HEK293 (cell line): Measurements from ENCODE around the gene SMPDL3A.

Experiments
- CTCF ChIA-PET: fragments of 350-600 bp; formaldehyde crosslinking; extraction: SDS; loops from one replicate; lab custom pipeline; 2021; ENCODE audit warnings: antibody characterized with exemption; lab: Yijun Ruan, JAX
- POLR2A ChIA-PET: fragments of 300-600 bp; formaldehyde crosslinking; extraction: SDS; loops from one replicate; lab custom pipeline; 2020; ENCODE audit warnings: antibody characterized with exemption, inconsistent platforms; lab: Yijun Ruan, JAX
- H3K27ac ChIP-seq: fragments of 200-500 bp; sonication (Bioruptor generic); 2 replicates; pipeline ENCODE4 v1.5.1; 2014; ENCODE audit warnings: low read depth, low read length, control low read depth, inconsistent platforms; ENCODE audit errors: extremely low read depth
- H3K36me3 ChIP-seq, 2 experiments: fragments of 200-500 bp in 1 of 2; sonication (Bioruptor generic) in 1 of 2; 1 replicate in 1 of 2; 2 replicates in 1 of 2; pipeline ENCODE4 v1.5.1; 2014 to 2017; ENCODE audit warnings: inconsistent platforms in 2 of 2, low read length in 2 of 2; ENCODE audit not compliant: control insufficient read depth in 2 of 2, insufficient read depth in 1 of 2
- H3K4me1 ChIP-seq: fragments of 200-500 bp; sonication (Bioruptor generic); 2 replicates; pipeline ENCODE4 v1.5.1; 2014; ENCODE audit warnings: mild to moderate bottlenecking, low read length, inconsistent platforms; ENCODE audit not compliant: control insufficient read depth, insufficient read depth
- H3K4me3 ChIP-seq: 2 replicates; pipeline ENCODE4 v1.5.1; 2011; ENCODE audit warnings: low read depth, mild to moderate bottlenecking, control low read depth, low read length, moderate library complexity
- H3K9me3 ChIP-seq: fragments of 200-500 bp; sonication (Bioruptor generic); 2 replicates; pipeline ENCODE4 v1.5.1; 2014; ENCODE audit warnings: low read depth, low read length, inconsistent platforms; ENCODE audit not compliant: control insufficient read depth, insufficient read depth
- BCL11B ChIP-seq: fragments of 450-650 bp; formaldehyde crosslinking; IDR thresholded peaks from 2 replicates; pipeline ENCODE4 v1.5.1; 2016; ENCODE audit warnings: low read depth, missing biosample characterization, missing genetic modification characterization
- EGR2 ChIP-seq: fragments of 450-650 bp; formaldehyde crosslinking; IDR thresholded peaks from 2 replicates; pipeline ENCODE4 v1.5.1; 2016; ENCODE audit warnings: low read depth, missing biosample characterization, missing genetic modification characterization
- GLIS1 ChIP-seq: fragments of 450-650 bp; formaldehyde crosslinking; IDR thresholded peaks from 2 replicates; pipeline ENCODE4 v1.5.1; 2016; ENCODE audit warnings: missing biosample characterization, missing genetic modification characterization
- KLF7 ChIP-seq: fragments of 450-650 bp; formaldehyde crosslinking; IDR thresholded peaks from 2 replicates; pipeline ENCODE4 v1.5.1; 2016; ENCODE audit warnings: missing biosample characterization, missing genetic modification characterization, borderline replicate concordance
- MEIS1 ChIP-seq: sonication (generic); formaldehyde crosslinking; IDR thresholded peaks from 2 replicates; pipeline ENCODE4 v1.8.1; 2022; ENCODE audit warnings: missing genetic modification reagents, mild to moderate bottlenecking, borderline replicate concordance
- YY1 ChIP-seq: fragments of 450-650 bp; formaldehyde crosslinking; IDR thresholded peaks from 2 replicates; pipeline ENCODE4 v1.5.1; 2018; ENCODE audit warnings: missing biosample characterization, missing genetic modification characterization
- ZBTB48 ChIP-seq: fragments of 450-650 bp; formaldehyde crosslinking; IDR thresholded peaks from 2 replicates; pipeline ENCODE4 v1.5.1; 2016; ENCODE audit warnings: missing biosample characterization, missing genetic modification characterization
- ZNF174 ChIP-seq: fragments of 450-650 bp; formaldehyde crosslinking; IDR thresholded peaks from 2 replicates; pipeline ENCODE4 v1.5.0; 2017; ENCODE audit warnings: missing biosample characterization, mild to moderate bottlenecking, missing genetic modification characterization
- ZNF184 ChIP-seq: fragments of 450-650 bp; IDR thresholded peaks from 2 replicates; pipeline ENCODE4 v1.5.1; 2018; ENCODE audit warnings: missing biosample characterization, mild to moderate bottlenecking, missing genetic modification characterization
- ZNF501 ChIP-seq: fragments of 450-650 bp; formaldehyde crosslinking; IDR thresholded peaks from 2 replicates; pipeline ENCODE4 v1.5.1; 2016; ENCODE audit warnings: missing biosample characterization, missing genetic modification characterization
- ZNF571 ChIP-seq: fragments of 450-650 bp; formaldehyde crosslinking; IDR thresholded peaks from 2 replicates; pipeline ENCODE4 v1.5.0; 2017; ENCODE audit warnings: missing biosample characterization, missing genetic modification characterization
- ZNF658 ChIP-seq: fragments of 450-650 bp; formaldehyde crosslinking; IDR thresholded peaks from 2 replicates; pipeline ENCODE4; 2016; ENCODE audit warnings: missing biosample characterization, missing genetic modification characterization
- ZSCAN16 ChIP-seq: fragments of 450-650 bp; formaldehyde crosslinking; IDR thresholded peaks from 2 replicates; pipeline ENCODE4 v1.5.1; 2016; ENCODE audit warnings: missing biosample characterization, missing genetic modification characterization
- TF ChIP-seq, protein P1 (sequence below): fragments of 450-650 bp; formaldehyde crosslinking; IDR thresholded peaks from 2 replicates; pipeline ENCODE4 v1.5.1; 2017; ENCODE audit warnings: missing biosample characterization, missing genetic modification characterization
- TF ChIP-seq, protein P2 (sequence below): fragments of 450-650 bp; formaldehyde crosslinking; IDR thresholded peaks from 2 replicates; pipeline ENCODE4 v1.5.1; 2017; ENCODE audit warnings: missing biosample characterization, mild to moderate bottlenecking, missing genetic modification characterization, moderate library complexity
- TF ChIP-seq, protein P3 (sequence below): fragments of 450-650 bp; IDR thresholded peaks from 2 replicates; pipeline ENCODE4 v1.5.1; 2018; ENCODE audit warnings: missing biosample characterization, mild to moderate bottlenecking, missing genetic modification characterization
- TF ChIP-seq, protein P4 (sequence below): fragments of 450-650 bp; formaldehyde crosslinking; IDR thresholded peaks from 2 replicates; pipeline ENCODE4 v1.5.1; 2016; ENCODE audit warnings: missing biosample characterization, missing genetic modification characterization
- TF ChIP-seq, protein P5 (sequence below): sonication (generic); formaldehyde crosslinking; IDR thresholded peaks from 2 replicates; pipeline ENCODE4 v1.8.1; 2022; ENCODE audit warnings: mild to moderate bottlenecking, moderate library complexity, missing genetic modification reagents

SMPDL3A gene

DNA sequence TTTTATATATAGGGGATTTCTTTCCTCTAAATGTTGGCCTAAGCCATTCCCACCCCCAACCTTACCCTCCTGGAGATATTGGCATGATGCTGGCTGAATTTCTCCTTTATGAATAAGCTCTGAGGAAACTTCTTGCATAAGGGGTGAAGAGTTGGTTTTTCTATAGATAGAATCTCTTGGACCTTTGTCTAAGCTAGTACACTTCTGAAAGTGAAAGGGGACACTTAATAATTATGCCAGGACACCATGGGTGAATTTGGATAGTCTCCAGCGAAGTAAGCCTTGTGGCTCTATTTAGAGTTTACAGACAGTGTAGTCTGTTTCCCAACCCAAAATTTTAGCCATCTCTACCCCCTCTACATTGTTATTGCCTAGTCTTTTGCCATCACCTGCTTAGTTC is 36.6 kb upstream of the SMPDL3A start:
- Histone ChIP-seq H3K9me3 (no peaks in the 10 kb centered on the region), H3K36me3 (no peaks in the 10 kb centered on the region), H3K27ac (no peak overlapping the region), H3K4me1 (no peaks in the 10 kb centered on the region), H3K4me3 (no peak overlapping the region)
- TF ChIP-seq, protein P1, sequence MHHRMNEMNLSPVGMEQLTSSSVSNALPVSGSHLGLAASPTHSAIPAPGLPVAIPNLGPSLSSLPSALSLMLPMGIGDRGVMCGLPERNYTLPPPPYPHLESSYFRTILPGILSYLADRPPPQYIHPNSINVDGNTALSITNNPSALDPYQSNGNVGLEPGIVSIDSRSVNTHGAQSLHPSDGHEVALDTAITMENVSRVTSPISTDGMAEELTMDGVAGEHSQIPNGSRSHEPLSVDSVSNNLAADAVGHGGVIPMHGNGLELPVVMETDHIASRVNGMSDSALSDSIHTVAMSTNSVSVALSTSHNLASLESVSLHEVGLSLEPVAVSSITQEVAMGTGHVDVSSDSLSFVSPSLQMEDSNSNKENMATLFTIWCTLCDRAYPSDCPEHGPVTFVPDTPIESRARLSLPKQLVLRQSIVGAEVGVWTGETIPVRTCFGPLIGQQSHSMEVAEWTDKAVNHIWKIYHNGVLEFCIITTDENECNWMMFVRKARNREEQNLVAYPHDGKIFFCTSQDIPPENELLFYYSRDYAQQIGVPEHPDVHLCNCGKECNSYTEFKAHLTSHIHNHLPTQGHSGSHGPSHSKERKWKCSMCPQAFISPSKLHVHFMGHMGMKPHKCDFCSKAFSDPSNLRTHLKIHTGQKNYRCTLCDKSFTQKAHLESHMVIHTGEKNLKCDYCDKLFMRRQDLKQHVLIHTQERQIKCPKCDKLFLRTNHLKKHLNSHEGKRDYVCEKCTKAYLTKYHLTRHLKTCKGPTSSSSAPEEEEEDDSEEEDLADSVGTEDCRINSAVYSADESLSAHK, result no peak
- TF ChIP-seq ZBTB48 (tag by site-specific recombination) (no peak), MEIS1 (CRISPR knock-in tag) (no peak), ZNF658 (tag by site-specific recombination) (no peak), EGR2 (tag by site-specific recombination) (no peak), ZNF571 (tag by site-specific recombination) (no peak), YY1 (no peak), BCL11B (no peak), KLF7 (tag by site-specific recombination) (no peak), ZNF184 (tag by site-specific recombination) (no peak), ZSCAN16 (tag by site-specific recombination) (no peak), GLIS1 (tag by site-specific recombination) (no peak)
- TF ChIP-seq, protein P2, sequence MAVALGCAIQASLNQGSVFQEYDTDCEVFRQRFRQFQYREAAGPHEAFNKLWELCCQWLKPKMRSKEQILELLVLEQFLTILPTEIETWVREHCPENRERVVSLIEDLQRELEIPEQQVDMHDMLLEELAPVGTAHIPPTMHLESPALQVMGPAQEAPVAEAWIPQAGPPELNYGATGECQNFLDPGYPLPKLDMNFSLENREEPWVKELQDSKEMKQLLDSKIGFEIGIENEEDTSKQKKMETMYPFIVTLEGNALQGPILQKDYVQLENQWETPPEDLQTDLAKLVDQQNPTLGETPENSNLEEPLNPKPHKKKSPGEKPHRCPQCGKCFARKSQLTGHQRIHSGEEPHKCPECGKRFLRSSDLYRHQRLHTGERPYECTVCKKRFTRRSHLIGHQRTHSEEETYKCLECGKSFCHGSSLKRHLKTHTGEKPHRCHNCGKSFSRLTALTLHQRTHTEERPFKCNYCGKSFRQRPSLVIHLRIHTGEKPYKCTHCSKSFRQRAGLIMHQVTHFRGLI (tag by site-specific recombination), result no peak
- ChIA-PET POLR2A (no interaction called here), CTCF (interaction anchor here (1.1 to 4.2 kb wide), 3 partner anchors 13 to 261 kb away, joined by 3 to 14 read pairs (median 7); no protein-coding TSS in a partner anchor)

DNA sequence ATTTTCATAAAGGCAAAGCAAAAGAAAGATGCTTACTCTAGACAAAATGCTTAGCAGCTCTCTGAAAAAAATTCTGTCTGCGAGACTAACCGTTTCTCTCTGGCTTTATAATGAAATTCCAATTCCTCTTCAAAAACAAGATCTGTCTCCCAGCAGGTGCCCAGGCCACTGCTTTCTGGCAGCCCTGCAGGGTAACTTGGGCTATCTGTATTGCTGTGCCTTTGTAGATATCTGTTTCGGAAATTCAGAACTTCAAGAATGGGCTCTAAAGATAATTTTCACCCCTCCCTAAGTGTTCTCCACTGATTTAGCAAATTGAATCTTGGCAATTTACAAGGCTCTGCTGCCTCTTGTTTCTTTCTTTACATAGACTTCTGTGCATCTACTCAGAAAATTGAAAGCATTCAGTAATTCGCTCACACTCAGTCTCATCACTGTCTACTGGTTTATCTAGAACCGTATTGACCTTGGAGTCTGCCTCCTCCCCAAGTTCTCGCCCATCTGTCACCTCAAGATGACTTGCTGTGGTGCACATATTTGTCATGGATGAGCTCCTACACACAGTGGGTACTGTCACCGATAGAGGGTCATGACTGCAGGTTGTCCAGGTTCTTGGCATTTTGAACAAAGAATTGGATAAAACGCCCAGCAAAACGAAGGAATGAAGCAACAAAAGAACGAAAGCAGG is 35.9 kb upstream of the SMPDL3A start:
- ChIA-PET POLR2A (interaction anchor here (1.4 kb wide), 1 partner anchor 36 kb away, joined by 5 read pairs; the partner anchor contains the start of gene SMPDL3A), CTCF (interaction anchor here (0.6 to 2.7 kb wide), 4 partner anchors 14 to 262 kb away, joined by 3 to 7 read pairs (median 4); no protein-coding TSS in a partner anchor)
- Histone ChIP-seq H3K9me3 (no peaks in the 10 kb centered on the region), H3K4me1 (no peaks in the 10 kb centered on the region), H3K36me3 (no peaks in the 10 kb centered on the region), H3K4me3 (no peak overlapping the region), H3K27ac (no peak overlapping the region)
- no peak for TF ChIP-seq ZNF501
- TF ChIP-seq, protein P3, sequence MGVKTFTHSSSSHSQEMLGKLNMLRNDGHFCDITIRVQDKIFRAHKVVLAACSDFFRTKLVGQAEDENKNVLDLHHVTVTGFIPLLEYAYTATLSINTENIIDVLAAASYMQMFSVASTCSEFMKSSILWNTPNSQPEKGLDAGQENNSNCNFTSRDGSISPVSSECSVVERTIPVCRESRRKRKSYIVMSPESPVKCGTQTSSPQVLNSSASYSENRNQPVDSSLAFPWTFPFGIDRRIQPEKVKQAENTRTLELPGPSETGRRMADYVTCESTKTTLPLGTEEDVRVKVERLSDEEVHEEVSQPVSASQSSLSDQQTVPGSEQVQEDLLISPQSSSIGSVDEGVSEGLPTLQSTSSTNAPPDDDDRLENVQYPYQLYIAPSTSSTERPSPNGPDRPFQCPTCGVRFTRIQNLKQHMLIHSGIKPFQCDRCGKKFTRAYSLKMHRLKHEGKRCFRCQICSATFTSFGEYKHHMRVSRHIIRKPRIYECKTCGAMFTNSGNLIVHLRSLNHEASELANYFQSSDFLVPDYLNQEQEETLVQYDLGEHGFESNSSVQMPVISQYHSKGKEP (tag by site-specific recombination), result no peak
- no peak for TF ChIP-seq ZNF174
- TF ChIP-seq EGR2 (tag by site-specific recombination), result no peak
- TF ChIP-seq, all 188 proteins: peak for 0

DNA sequence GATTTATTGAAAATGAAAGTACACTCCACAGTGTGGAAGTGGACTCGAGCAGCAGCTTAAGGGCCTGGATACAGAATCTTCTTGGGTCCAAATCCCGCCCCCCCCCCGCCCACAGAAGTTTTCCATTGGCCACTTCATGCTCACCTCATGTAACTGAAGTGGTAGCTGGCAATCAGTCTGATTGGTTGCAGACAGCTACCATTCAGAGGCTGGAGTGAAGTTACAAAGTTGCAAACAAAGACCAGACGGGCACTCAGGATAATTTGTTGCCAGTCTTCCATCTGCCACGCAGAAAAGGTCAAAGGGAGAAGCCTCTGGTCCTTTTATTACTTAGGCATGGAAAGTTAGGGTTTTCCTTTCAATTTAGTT is 35.4 kb upstream of the SMPDL3A start:
- H3K27ac ChIP-seq, result no peak overlapping the region
- H3K4me3 ChIP-seq, result no peak overlapping the region
- H3K4me1 ChIP-seq, result no peaks in the 10 kb centered on the region
- CTCF ChIA-PET, result interaction anchor here (0.6 to 2.7 kb wide), 3 partner anchors 27 to 262 kb away, joined by 3 to 7 read pairs (median 6); no protein-coding TSS in a partner anchor
- TF ChIP-seq, protein P4, sequence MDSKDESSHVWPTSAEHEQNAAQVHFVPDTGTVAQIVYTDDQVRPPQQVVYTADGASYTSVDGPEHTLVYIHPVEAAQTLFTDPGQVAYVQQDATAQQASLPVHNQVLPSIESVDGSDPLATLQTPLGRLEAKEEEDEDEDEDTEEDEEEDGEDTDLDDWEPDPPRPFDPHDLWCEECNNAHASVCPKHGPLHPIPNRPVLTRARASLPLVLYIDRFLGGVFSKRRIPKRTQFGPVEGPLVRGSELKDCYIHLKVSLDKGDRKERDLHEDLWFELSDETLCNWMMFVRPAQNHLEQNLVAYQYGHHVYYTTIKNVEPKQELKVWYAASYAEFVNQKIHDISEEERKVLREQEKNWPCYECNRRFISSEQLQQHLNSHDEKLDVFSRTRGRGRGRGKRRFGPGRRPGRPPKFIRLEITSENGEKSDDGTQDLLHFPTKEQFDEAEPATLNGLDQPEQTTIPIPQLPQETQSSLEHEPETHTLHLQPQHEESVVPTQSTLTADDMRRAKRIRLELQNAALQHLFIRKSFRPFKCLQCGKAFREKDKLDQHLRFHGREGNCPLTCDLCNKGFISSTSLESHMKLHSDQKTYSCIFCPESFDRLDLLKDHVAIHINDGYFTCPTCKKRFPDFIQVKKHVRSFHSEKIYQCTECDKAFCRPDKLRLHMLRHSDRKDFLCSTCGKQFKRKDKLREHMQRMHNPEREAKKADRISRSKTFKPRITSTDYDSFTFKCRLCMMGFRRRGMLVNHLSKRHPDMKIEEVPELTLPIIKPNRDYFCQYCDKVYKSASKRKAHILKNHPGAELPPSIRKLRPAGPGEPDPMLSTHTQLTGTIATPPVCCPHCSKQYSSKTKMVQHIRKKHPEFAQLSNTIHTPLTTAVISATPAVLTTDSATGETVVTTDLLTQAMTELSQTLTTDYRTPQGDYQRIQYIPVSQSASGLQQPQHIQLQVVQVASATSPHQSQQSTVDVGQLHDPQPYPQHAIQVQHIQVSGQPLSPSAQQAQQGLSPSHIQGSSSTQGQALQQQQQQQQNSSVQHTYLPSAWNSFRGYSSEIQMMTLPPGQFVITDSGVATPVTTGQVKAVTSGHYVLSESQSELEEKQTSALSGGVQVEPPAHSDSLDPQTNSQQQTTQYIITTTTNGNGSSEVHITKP (tag by site-specific recombination), result no peak
- TF ChIP-seq, protein P5, sequence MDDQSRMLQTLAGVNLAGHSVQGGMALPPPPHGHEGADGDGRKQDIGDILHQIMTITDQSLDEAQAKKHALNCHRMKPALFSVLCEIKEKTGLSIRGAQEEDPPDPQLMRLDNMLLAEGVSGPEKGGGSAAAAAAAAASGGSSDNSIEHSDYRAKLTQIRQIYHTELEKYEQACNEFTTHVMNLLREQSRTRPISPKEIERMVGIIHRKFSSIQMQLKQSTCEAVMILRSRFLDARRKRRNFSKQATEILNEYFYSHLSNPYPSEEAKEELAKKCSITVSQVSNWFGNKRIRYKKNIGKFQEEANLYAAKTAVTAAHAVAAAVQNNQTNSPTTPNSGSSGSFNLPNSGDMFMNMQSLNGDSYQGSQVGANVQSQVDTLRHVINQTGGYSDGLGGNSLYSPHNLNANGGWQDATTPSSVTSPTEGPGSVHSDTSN (CRISPR knock-in tag), result no peak
- TF ChIP-seq, all 188 proteins: peak for 0
- POLR2A ChIA-PET, result interaction anchor here (1.4 kb wide), 1 partner anchor 36 kb away, joined by 5 read pairs; the partner anchor contains the start of gene SMPDL3A
- Histone ChIP-seq H3K9me3 (no peaks in the 10 kb centered on the region), H3K36me3 (no peaks in the 10 kb centered on the region)
